ACC112 (cell line): ENCODE data around the gene TMEM239.
"Not testable (repeated sequence)": the region's sequence is repeated elsewhere in the genome, so short reads cannot be mapped to it uniquely, and the experiment has no call there.

ENCODE experiments used
- H2AFZ ChIP-seq: fragments of 200-600 bp; sonication (generic); one replicate; pipeline ENCODE4 v1.6.0; 2017; ENCODE audit warnings: antibody characterized with exemption, low read length; ENCODE audit not compliant: unreplicated experiment
- H3K27ac ChIP-seq: fragments of 200-600 bp; sonication (generic); 2 replicates; pipeline ENCODE4 v1.5.1; 2014; ENCODE audit warnings: low read depth, mild to moderate bottlenecking, antibody characterized with exemption, low read length, moderate library complexity
- H3K27me3 ChIP-seq: fragments of 200-600 bp; sonication (generic); 2 replicates; pipeline ENCODE4 v1.6.1; 2014; ENCODE audit warnings: mild to moderate bottlenecking, antibody characterized with exemption, low read length, moderate library complexity, mixed read lengths; ENCODE audit not compliant: insufficient read depth
- H3K36me3 ChIP-seq: fragments of 200-600 bp; sonication (generic); 2 replicates; pipeline ENCODE4 v1.6.1; 2016; ENCODE audit warnings: mild to moderate bottlenecking, antibody characterized with exemption, low read length, moderate library complexity, mixed read lengths; ENCODE audit not compliant: insufficient read depth
- H3K4me1 ChIP-seq: fragments of 200-600 bp; sonication (generic); one replicate; pipeline ENCODE4 v1.6.1; 2016; ENCODE audit warnings: low read length, mixed read lengths; ENCODE audit not compliant: insufficient read depth, unreplicated experiment, control insufficient read depth
- H3K4me3 ChIP-seq: fragments of 200-600 bp; sonication (generic); 2 replicates; pipeline ENCODE4 v1.5.1; 2014; ENCODE audit warnings: mild to moderate bottlenecking, low read depth, low read length
- H3K79me2 ChIP-seq: fragments of 200-600 bp; sonication (generic); one replicate; pipeline ENCODE4 v1.6.0; 2016; ENCODE audit warnings: low read length; ENCODE audit not compliant: control insufficient read depth, unreplicated experiment, insufficient read depth

The TMEM239 gene

GRCh38 chr20:2799688-2800520 lies 16.3 kb upstream of the TMEM239 start:
- Histone ChIP-seq H2AFZ (no peak overlapping the region), H3K36me3 (no peaks in the 10 kb centered on the region), H3K4me1 (no peaks in the 10 kb centered on the region), H3K27ac (no peak overlapping the region), H3K4me3 (peak overlapping the region; percentile 68), H3K27me3 (peaks cover 61% of the 10 kb centered on the region), H3K79me2 (no peaks in the 10 kb centered on the region)

GRCh38 chr20:2800521-2801285 lies 15.5 kb upstream of the TMEM239 start, which contains the start of gene CPXM1:
Gene CPXM1, minus strand, starts transcription at chr20:2800627. Its CDS starts 55 bp downstream, at chr20:2800572.
- H3K4me3 ChIP-seq: peak within 1 kb of the TSS; percentile 68
- H3K27me3 ChIP-seq: peaks cover 61% of the 10 kb centered on the region
- no peaks in the 10 kb centered on the region for H3K79me2 ChIP-seq
- no peak within 1 kb of the TSS for H2AFZ ChIP-seq
- H3K36me3 ChIP-seq: no peaks in the 10 kb centered on the region
- H3K4me1 ChIP-seq: no peaks in the 10 kb centered on the region
- no peak within 1 kb of the TSS for H3K27ac ChIP-seq

GRCh38 chr20:2801286-2801728 lies 14.9 kb upstream of the TMEM239 start:
- no peak overlapping the region for H2AFZ ChIP-seq
- no peak overlapping the region for H3K27ac ChIP-seq
- H3K27me3 ChIP-seq: peaks cover 65% of the 10 kb centered on the region
- no peaks in the 10 kb centered on the region for H3K4me1 ChIP-seq
- no peaks in the 10 kb centered on the region for H3K79me2 ChIP-seq
- H3K4me3 ChIP-seq: no peak overlapping the region
- H3K36me3 ChIP-seq: no peaks in the 10 kb centered on the region

- Histone ChIP-seq H3K27ac (no peak overlapping the region), H3K36me3 (no peaks in the 10 kb centered on the region), H3K27me3 (peaks cover 77% of the 10 kb centered on the region), H2AFZ (no peak overlapping the region), H3K4me1 (no peaks in the 10 kb centered on the region), H3K4me3 (no peak overlapping the region), H3K79me2 (no peaks in the 10 kb centered on the region)
Observed at GRCh38 chr20:2804041-2804828, 11.9 kb upstream of the TMEM239 start.

- Histone ChIP-seq H3K36me3 (no peaks in the 10 kb centered on the region), H3K4me3 (no peak overlapping the region), H3K4me1 (no peaks in the 10 kb centered on the region), H3K79me2 (no peaks in the 10 kb centered on the region), H3K27ac (no peak overlapping the region), H3K27me3 (peaks cover 68% of the 10 kb centered on the region), H2AFZ (no peak overlapping the region)
Observed at GRCh38 chr20:2804852-2805688, 11.1 kb upstream of the TMEM239 start.

GRCh38 chr20:2805689-2806350 lies 10.3 kb upstream of the TMEM239 start:
- H3K4me1 ChIP-seq: no peaks in the 10 kb centered on the region
- no peak overlapping the region for H3K27ac ChIP-seq
- no peak overlapping the region for H2AFZ ChIP-seq
- H3K27me3 ChIP-seq: peaks cover 61% of the 10 kb centered on the region
- no peaks in the 10 kb centered on the region for H3K79me2 ChIP-seq
- no peak overlapping the region for H3K4me3 ChIP-seq
- H3K36me3 ChIP-seq: no peaks in the 10 kb centered on the region

- peaks cover 56% of the 10 kb centered on the region for H3K27me3 ChIP-seq
- no peak overlapping the region for H3K27ac ChIP-seq
- H3K79me2 ChIP-seq: no peaks in the 10 kb centered on the region
- no peak overlapping the region for H3K4me3 ChIP-seq
- no peaks in the 10 kb centered on the region for H3K4me1 ChIP-seq
- no peaks in the 10 kb centered on the region for H3K36me3 ChIP-seq
- H2AFZ ChIP-seq: no peak overlapping the region
Observed at GRCh38 chr20:2806351-2806701, 9.8 kb upstream of the TMEM239 start.

- H2AFZ ChIP-seq: no peak overlapping the region
- no peaks in the 10 kb centered on the region for H3K4me1 ChIP-seq
- no peaks in the 10 kb centered on the region for H3K36me3 ChIP-seq
- no peak overlapping the region for H3K27ac ChIP-seq
- H3K79me2 ChIP-seq: no peaks in the 10 kb centered on the region
- H3K27me3 ChIP-seq: peaks cover 50% of the 10 kb centered on the region
- no peak overlapping the region for H3K4me3 ChIP-seq
Observed at GRCh38 chr20:2807019-2807418, 9.1 kb upstream of the TMEM239 start.

- H2AFZ ChIP-seq, H3K36me3 ChIP-seq, H3K79me2 ChIP-seq, H3K4me1 ChIP-seq, H3K4me3 ChIP-seq, H3K27ac ChIP-seq: not testable (repeated sequence)
- H3K27me3 ChIP-seq: peaks cover 42% of the 10 kb centered on the region
Observed at GRCh38 chr20:2807929-2808328, 8.2 kb upstream of the TMEM239 start.
